ENCODE measurements around the gene PDE2A. TPM values are rescaled to one million over a fixed set of nuclear protein-coding genes. Genes with fewer than 3 reads are reported as not detected.

Gene PDE2A
- total RNA-seq, 1 experiment from 2014 or later: 3.7 TPM

DNA sequence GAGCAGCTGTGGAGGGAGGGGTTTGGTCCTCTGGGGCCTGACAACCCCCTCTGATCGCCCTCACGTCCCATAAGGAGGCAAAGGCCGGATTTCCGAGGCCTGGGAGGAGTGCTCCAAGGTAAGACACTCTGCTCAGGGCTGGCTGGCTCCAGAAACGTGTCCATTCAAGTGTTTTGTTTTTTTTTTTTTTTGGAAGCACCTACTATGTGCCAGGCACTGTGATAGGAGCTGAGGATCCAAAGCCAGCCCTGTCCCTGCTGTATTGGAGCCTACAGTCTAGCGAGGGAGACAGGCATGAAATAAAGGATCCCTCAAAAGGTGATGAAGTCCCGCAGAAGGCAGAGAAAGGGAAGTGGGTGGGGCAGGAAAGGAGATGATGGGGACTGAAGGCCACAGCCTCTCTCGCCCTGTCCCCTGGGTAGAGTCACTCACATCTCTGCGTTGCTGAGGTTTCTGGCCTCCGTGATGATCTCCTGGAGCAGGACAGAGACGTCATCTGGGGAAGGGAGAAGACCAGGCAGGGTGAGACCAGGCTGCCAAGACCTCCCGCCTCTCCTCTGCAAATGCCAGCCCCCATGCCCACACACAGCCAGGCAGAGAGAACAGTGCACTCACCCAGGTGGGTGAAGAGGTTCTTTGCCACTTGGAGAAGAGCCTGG is 89.2 kb downstream of the PDE2A start:
- Mint-ChIP-seq H3K27ac (no peak overlapping the region), H3K36me3 (no peaks in the 10 kb centered on the region), H3K27me3 (ENCODE audit: low read depth) (peaks cover 85% of the 10 kb centered on the region), H3K4me1 (peaks cover 18% of the 10 kb centered on the region), H3K4me3 (peak overlapping the region; percentile 78), H3K9me3 (no peaks in the 10 kb centered on the region)
- ATAC-seq (no peak), DNase-seq (ENCODE audit: low spot score) (no peak)
- ChIA-PET CTCF (interaction anchor here (0.6 to 13.3 kb wide), 25 partner anchors 9 to 615 kb away, joined by 3 to 461 read pairs (median 6); partner anchors contain the start of gene PDE2A), POLR2A (interaction anchor here (1.0 to 1.3 kb wide), 2 partner anchors 51 to 99 kb away, joined by 3 to 5 read pairs; no protein-coding TSS in a partner anchor)
- TF ChIP-seq, protein P1, sequence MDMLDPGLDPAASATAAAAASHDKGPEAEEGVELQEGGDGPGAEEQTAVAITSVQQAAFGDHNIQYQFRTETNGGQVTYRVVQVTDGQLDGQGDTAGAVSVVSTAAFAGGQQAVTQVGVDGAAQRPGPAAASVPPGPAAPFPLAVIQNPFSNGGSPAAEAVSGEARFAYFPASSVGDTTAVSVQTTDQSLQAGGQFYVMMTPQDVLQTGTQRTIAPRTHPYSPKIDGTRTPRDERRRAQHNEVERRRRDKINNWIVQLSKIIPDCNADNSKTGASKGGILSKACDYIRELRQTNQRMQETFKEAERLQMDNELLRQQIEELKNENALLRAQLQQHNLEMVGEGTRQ (CRISPR knock-in tag; IDR thresholded peaks at IDR 0.05): no peak
- TF ChIP-seq, protein P2, sequence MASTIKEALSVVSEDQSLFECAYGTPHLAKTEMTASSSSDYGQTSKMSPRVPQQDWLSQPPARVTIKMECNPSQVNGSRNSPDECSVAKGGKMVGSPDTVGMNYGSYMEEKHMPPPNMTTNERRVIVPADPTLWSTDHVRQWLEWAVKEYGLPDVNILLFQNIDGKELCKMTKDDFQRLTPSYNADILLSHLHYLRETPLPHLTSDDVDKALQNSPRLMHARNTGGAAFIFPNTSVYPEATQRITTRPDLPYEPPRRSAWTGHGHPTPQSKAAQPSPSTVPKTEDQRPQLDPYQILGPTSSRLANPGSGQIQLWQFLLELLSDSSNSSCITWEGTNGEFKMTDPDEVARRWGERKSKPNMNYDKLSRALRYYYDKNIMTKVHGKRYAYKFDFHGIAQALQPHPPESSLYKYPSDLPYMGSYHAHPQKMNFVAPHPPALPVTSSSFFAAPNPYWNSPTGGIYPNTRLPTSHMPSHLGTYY (CRISPR knock-in tag; IDR thresholded peaks at IDR 0.05): no peak
- TF ChIP-seq MXD4 (CRISPR knock-in tag; IDR thresholded peaks at IDR 0.05; ENCODE audit: borderline replicate concordance) (no peak), CREB1 (CRISPR knock-in tag; IDR thresholded peaks at IDR 0.05) (no peak)
- TF ChIP-seq, protein P3, sequence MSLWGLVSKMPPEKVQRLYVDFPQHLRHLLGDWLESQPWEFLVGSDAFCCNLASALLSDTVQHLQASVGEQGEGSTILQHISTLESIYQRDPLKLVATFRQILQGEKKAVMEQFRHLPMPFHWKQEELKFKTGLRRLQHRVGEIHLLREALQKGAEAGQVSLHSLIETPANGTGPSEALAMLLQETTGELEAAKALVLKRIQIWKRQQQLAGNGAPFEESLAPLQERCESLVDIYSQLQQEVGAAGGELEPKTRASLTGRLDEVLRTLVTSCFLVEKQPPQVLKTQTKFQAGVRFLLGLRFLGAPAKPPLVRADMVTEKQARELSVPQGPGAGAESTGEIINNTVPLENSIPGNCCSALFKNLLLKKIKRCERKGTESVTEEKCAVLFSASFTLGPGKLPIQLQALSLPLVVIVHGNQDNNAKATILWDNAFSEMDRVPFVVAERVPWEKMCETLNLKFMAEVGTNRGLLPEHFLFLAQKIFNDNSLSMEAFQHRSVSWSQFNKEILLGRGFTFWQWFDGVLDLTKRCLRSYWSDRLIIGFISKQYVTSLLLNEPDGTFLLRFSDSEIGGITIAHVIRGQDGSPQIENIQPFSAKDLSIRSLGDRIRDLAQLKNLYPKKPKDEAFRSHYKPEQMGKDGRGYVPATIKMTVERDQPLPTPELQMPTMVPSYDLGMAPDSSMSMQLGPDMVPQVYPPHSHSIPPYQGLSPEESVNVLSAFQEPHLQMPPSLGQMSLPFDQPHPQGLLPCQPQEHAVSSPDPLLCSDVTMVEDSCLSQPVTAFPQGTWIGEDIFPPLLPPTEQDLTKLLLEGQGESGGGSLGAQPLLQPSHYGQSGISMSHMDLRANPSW (CRISPR knock-in tag; conservative IDR thresholded peaks at IDR 0.05; ENCODE audit: low read depth): no peak

DNA sequence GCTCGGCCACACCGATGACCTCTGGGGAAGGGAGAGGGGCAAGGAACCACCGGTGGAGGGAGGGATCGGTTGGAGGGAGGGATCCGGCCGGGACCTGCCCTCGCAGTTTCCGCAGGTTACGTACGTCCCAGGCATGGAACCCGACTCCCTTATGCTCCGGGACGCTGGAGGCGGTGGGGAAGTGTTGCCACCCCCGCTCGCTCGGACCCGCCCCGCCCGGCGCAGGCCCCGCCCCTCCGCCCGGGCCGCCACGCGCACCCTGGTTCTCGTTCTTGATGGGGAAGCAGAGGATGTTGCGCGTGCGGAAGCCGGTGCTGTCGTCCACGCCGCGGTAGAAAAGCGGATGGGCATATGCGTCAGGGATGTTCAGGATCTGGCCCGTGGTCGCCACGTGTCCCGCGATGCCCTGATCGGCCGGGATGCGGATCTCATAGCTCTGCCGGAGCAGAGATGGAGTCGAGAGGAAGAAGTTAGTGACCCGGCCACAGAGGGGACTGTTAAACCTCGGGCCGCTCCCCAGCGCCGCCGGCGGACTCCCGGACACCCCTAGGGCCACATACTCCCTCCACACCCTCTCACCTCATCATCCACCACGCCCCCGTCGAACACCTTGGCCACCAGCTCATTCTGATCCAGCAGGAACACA is 89.8 kb downstream of the PDE2A start:
- Mint-ChIP-seq H3K9me3 (no peaks in the 10 kb centered on the region), H3K27ac (no peak overlapping the region), H3K4me1 (peaks cover 18% of the 10 kb centered on the region), H3K4me3 (peak overlapping the region; percentile 78), H3K36me3 (no peaks in the 10 kb centered on the region), H3K27me3 (ENCODE audit: low read depth) (peaks cover 79% of the 10 kb centered on the region)
- 0 out of 2 replicates have a peak, but pooled peaks have one; percentile 30 for TF ChIP-seq FOXP1 (CRISPR knock-in tag; IDR thresholded peaks at IDR 0.05; ENCODE audit: borderline replicate concordance)
- TF ChIP-seq, protein P4, sequence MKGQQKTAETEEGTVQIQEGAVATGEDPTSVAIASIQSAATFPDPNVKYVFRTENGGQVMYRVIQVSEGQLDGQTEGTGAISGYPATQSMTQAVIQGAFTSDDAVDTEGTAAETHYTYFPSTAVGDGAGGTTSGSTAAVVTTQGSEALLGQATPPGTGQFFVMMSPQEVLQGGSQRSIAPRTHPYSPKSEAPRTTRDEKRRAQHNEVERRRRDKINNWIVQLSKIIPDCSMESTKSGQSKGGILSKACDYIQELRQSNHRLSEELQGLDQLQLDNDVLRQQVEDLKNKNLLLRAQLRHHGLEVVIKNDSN (CRISPR knock-in tag; IDR thresholded peaks at IDR 0.05): no peak
- 0 out of 2 replicates have a peak, but pooled peaks have one; percentile 16 for TF ChIP-seq MYBL2 (CRISPR knock-in tag; IDR thresholded peaks at IDR 0.05)
- no peak for TF ChIP-seq TCF7 (CRISPR knock-in tag; IDR thresholded peaks at IDR 0.05; ENCODE audit: low read depth)
- TF ChIP-seq ZBTB21 (CRISPR knock-in tag; IDR thresholded peaks at IDR 0.05; ENCODE audit: borderline replicate concordance): no peak
- no peak for TF ChIP-seq NFATC4 (CRISPR knock-in tag; IDR thresholded peaks at IDR 0.05)
- no peak for TF ChIP-seq ESRRA (CRISPR knock-in tag; IDR thresholded peaks at IDR 0.05; ENCODE audit: borderline replicate concordance)
- TF ChIP-seq RELA (CRISPR knock-in tag; IDR thresholded peaks at IDR 0.05; ENCODE audit: borderline replicate concordance): peak; percentile 50; the same call in 1 of the 2 replicates
- TF ChIP-seq, protein P5, sequence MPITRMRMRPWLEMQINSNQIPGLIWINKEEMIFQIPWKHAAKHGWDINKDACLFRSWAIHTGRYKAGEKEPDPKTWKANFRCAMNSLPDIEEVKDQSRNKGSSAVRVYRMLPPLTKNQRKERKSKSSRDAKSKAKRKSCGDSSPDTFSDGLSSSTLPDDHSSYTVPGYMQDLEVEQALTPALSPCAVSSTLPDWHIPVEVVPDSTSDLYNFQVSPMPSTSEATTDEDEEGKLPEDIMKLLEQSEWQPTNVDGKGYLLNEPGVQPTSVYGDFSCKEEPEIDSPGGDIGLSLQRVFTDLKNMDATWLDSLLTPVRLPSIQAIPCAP (CRISPR knock-in tag; IDR thresholded peaks at IDR 0.05): peak; percentile 53; the same call in 1 of the 2 replicates
- no peak for TF ChIP-seq MXD4 (CRISPR knock-in tag; IDR thresholded peaks at IDR 0.05; ENCODE audit: borderline replicate concordance)
- TF ChIP-seq, protein P6, sequence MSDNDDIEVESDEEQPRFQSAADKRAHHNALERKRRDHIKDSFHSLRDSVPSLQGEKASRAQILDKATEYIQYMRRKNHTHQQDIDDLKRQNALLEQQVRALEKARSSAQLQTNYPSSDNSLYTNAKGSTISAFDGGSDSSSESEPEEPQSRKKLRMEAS (CRISPR knock-in tag; IDR thresholded peaks at IDR 0.05): peak; percentile 67
- TF ChIP-seq FOXJ3 (CRISPR knock-in tag; IDR thresholded peaks at IDR 0.05; ENCODE audit: borderline replicate concordance): no peak
- no peak for TF ChIP-seq ZNF138 (CRISPR knock-in tag; conservative IDR thresholded peaks at IDR 0.05)
- no peak for TF ChIP-seq ZNF396 (CRISPR knock-in tag; IDR thresholded peaks at IDR 0.05; ENCODE audit: borderline replicate concordance)
- ATAC-seq (peak; percentile 84), DNase-seq (ENCODE audit: low spot score) (peak; percentile 78)
- POLR2A ChIA-PET: interaction anchor here (1.0 kb wide), 1 partner anchor 99 kb away, joined by 3 read pairs; no protein-coding TSS in a partner anchor
- CTCF ChIA-PET: interaction anchor here (0.6 to 13.3 kb wide), 17 partner anchors 8 to 361 kb away, joined by 3 to 461 read pairs (median 5); partner anchors contain the start of gene PDE2A

Data from WTC11 (cell line).